Activated CD8-positive, alpha-beta memory T cell treated with anti-CD3 and anti-CD28 coated beads for 36 hours (primary cell): ENCODE results near the gene LMNA. TPM values are rescaled to one million over a fixed set of nuclear protein-coding genes. Genes with fewer than 3 reads are reported as not detected.
"Not testable (repeated sequence)": the region's sequence is repeated elsewhere in the genome, so short reads cannot be mapped to it uniquely, and the experiment has no call there.

ENCODE experiments used
- CTCF ChIA-PET: fragments of 350-600 bp; sonication (Branson Sonifier 250); formaldehyde crosslinking; loops from one replicate; lab custom pipeline; 2021; ENCODE audit warnings: antibody characterized with exemption; lab: Charles Lee
- POLR2A ChIA-PET: fragments of 350-600 bp; sonication (Branson Sonifier 250); formaldehyde crosslinking; loops from one replicate; lab custom pipeline; 2021; ENCODE audit warnings: antibody characterized with exemption; lab: Charles Lee
- total RNA-seq, 2 experiments: library from RNA; stranded (reverse); gene quantifications; one replicate each; pipeline ENCODE4 v1.2.3, GENCODE V29; 2021

The LMNA gene
- total RNA-seq, 2 experiments from 2014 or later = 95.3 to 95.9 TPM

DNA sequence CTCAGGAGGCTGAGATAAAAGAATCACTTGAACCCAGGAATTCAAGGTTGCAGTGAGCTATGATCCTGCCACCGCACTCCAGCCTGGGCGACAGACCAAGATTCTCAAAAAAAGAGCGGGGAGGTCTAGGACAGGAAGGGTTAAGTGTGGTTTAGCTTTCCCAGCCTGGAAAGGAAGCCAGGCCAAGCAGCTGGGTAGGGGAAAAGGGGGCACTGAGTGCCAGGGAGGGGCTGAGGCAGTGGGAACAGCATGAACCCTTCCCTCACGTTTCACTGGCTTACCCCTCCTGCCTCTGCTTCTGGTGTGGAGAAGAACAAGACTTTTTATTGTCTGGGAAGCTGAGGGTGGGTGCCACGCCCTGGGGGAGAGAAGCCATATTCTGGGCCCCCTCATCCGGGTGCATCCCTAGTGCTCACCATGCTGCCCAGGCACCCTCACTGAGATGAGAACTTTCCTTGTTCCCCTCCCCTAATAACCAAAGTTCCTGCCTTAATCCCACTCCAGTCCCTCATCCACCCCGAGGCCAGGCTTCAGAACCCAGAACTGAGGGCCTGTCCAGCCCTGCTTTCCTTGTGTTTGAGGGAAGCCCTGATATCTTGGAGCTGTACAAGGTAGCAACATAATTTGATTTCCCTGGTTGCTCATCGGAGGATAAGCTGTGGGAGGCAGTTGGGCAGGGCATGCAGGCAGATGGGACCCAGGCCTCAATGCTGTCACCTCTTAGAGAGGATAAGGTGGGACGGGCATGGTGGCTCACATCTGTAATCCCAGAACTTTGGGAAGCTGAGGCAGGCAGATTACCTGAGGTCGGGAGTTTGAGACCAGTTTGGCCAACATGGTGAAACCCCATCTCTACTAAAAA lies 2.0 kb upstream of the LMNA start:
- ChIA-PET CTCF (interaction anchor here (0.7 to 5.2 kb wide), 5 partner anchors 8 to 18 kb away, joined by 3 to 47 read pairs (median 5); no protein-coding TSS in a partner anchor), POLR2A (no interaction called here)

DNA sequence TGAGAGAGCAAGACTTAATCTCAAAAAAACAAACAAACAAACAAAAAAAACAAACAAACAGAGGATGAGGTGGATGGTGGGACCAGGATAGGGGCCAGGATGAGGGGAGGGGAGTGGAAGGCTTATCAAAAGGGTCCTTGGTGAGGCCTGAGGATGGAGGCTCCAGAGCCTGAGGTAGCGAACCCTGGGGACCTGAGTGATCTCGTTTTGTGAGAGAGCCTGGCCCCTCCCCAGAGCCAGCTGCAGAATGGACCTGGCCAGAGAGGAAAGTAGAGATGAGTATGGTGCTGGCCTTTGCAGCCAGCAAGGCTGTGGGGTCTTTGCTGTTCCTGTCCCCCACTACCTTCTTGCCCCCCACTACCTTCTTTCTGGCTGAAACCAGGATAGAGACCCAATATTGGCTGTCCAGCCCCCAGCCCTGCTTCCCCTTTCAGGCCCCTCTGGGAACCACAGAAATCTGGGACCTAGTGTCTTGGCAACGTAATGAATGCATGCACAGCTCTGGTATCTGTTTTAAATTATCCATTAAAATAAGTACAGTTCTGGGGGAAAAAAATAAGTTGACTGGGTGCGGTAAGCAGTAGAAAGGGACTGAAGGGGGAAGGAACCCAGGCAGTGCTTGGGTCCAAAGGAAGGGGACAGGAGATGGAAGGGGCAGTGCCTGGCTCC lies 1.1 kb upstream of the LMNA start:
- POLR2A ChIA-PET = interaction anchor here (0.6 to 2.4 kb wide), 2 partner anchors 14 to 16 kb away, joined by 5 to 24 read pairs; no protein-coding TSS in a partner anchor
- CTCF ChIA-PET = interaction anchor here (0.8 to 5.2 kb wide), 11 partner anchors 7 to 112 kb away, joined by 3 to 47 read pairs (median 5); no protein-coding TSS in a partner anchor

DNA sequence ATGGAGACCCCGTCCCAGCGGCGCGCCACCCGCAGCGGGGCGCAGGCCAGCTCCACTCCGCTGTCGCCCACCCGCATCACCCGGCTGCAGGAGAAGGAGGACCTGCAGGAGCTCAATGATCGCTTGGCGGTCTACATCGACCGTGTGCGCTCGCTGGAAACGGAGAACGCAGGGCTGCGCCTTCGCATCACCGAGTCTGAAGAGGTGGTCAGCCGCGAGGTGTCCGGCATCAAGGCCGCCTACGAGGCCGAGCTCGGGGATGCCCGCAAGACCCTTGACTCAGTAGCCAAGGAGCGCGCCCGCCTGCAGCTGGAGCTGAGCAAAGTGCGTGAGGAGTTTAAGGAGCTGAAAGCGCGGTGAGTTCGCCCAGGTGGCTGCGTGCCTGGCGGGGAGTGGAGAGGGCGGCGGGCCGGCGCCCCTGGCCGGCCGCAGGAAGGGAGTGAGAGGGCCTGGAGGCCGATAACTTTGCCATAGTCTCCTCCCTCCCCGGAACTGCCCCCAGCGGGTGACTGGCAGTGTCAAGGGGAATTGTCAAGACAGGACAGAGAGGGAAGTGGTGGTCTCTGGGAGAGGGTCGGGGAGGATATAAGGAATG lies 505 bp downstream of the LMNA start:
- POLR2A ChIA-PET = interaction anchor here (0.6 to 2.6 kb wide), 10 partner anchors 8 to 110 kb away, joined by 3 to 24 read pairs (median 5); no protein-coding TSS in a partner anchor
- CTCF ChIA-PET = interaction anchor here (1.3 to 5.2 kb wide), 7 partner anchors 8 to 110 kb away, joined by 4 to 47 read pairs (median 7); no protein-coding TSS in a partner anchor

DNA sequence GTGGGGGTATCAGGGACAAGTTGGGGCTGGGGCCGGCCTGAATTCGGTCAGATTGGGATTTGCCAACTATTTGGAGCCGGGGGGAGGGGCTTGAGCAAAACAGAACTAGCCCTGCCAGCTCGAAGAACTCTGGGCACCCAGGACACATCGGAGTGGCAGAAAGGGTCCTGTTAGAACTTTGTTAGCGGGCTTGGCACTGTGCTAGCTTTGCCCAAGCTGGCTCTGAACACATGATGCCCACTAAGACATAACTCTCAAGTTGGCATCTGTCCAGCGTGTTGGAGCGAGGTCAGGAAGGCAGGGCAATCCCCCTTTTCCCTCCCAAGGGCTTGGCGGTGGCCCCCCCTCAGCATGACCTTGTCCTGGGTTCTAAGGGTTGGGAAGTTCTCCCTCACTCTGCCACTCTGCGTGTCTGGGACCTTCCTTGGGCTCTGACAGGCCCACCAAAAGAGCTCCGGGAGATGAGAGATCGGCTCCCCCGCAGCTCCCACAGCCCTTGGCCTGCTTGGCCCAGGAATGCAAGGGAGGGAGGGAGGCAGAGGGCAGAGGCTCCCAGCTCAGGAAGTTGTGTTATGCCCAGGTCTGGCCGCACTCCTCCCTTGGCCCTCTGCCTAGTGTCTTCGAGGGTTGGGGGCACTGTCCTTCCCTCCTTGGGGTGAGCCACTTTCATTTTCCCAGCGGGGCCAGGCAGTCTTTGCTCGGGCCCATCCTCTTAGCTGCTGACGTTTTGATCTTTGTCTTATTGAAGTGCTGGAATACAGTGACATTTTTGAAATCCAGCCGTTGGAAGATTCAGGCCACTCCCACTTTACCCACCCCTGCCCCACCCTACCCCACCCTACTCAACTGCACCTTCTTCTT lies 1.2 kb downstream of the LMNA start:
- CTCF ChIA-PET = interaction anchor here (2.4 to 5.2 kb wide), 5 partner anchors 9 to 19 kb away, joined by 6 to 47 read pairs (median 11); no protein-coding TSS in a partner anchor
- POLR2A ChIA-PET = interaction anchor here (0.7 to 2.6 kb wide), 9 partner anchors 8 to 166 kb away, joined by 3 to 24 read pairs (median 3); no protein-coding TSS in a partner anchor

DNA sequence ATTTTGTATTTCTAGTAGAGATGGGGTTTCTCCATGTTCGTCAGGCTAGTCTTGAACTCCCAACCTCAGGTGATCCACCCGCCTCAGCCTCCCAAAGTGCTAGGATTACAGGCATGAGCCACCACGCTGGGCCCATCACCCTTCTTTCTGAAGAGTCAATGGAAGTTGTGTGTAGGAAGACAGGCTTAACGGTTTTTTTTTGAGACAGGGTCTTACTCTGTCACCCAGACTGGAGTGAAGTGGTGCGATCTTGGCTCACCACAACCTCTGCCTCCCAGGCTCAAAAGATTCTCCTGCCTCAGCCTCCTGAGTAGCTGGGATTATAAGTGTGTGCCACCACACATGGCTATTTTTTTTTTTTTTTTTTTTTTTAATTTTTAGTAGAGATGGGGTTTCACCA lies 2.2 kb downstream of the LMNA start:
- ChIA-PET POLR2A (interaction anchor here (0.7 kb wide), 1 partner anchor 129 kb away, joined by 4 read pairs; no protein-coding TSS in a partner anchor), CTCF (interaction anchor here (0.6 to 8.2 kb wide), 4 partner anchors 12 to 479 kb away, joined by 3 to 73 read pairs (median 12); no protein-coding TSS in a partner anchor)

DNA sequence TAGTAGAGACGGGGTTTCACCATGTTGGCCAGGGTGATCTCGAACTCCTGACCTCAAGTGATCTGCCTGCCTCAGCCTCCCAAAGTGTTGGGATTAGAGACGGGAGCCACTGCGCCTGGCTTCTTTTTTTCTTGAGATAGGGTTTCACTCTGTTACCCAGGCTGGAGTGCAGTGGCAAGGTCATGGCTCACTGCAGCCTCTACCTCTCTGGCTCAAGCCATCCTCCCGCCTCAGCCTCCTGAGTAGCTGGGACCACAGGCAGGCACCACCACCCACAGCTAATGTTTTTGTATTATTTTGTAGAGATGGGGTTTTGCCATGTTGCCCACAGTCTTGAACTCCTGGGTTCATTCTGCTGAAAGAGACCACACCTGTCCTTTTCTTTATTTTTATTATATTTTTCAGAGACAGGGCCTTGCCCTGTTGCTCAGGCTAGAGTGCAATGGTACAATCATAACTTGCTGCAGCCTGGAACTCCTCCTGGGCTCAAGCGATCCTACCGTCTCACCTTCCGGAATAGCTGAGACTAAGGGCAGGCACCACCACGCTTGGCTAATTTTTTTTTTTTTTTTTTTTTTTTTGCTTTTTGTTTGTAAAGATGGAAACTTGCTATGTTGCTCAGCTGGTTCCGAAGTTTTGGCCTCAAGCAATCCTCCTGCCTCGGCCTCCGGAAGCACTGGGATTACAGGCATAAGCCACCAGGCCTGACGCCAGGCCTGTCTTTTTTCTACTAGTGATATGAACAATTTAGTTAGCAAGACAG lies 3.1 kb downstream of the LMNA start:
- ChIA-PET CTCF (interaction anchor here (0.7 to 8.2 kb wide), 4 partner anchors 12 to 27 kb away, joined by 4 to 73 read pairs (median 16); no protein-coding TSS in a partner anchor), POLR2A (interaction anchor here (0.6 to 0.7 kb wide), 2 partner anchors 107 to 128 kb away, joined by 4 to 5 read pairs; no protein-coding TSS in a partner anchor)

DNA sequence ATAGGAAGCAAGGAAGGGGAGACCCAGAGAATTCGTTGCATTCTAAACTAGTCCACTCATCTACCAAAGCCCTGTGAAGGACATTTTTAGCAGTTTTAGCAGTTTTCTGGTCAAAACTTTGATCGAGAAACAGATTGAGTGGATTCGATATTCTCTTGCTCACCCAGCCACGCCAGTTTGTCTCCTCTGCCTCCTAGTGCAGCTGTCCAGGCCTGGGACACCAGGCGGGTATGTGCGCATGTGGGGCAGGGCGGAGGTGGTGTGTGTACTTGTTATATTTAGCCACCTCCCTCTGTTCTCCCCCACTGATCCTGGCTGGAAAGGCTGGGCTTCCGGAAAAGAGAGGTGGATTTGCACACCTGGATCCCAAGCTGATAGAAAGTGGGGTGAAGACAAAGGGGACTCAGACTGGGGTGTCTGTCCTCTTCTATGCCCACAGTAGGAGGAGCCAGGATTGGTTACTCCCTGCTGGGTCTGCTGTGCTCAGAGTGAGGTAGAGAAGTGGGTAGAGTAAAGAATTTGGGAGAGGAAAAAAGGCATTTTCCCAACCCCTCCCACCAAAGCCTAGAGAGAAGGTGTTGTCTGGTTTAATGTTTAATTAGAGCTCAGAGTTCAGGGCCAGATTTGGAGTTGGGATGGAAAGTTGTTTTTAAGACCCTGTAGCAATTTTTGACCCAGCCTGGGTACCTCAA lies 3.8 kb downstream of the LMNA start:
- ChIA-PET POLR2A (interaction anchor here (0.9 to 1.1 kb wide), 2 partner anchors 11 to 22 kb away, joined by 6 read pairs; no protein-coding TSS in a partner anchor), CTCF (interaction anchor here (0.6 to 8.2 kb wide), 4 partner anchors 9 to 27 kb away, joined by 3 to 73 read pairs (median 16); no protein-coding TSS in a partner anchor)

DNA sequence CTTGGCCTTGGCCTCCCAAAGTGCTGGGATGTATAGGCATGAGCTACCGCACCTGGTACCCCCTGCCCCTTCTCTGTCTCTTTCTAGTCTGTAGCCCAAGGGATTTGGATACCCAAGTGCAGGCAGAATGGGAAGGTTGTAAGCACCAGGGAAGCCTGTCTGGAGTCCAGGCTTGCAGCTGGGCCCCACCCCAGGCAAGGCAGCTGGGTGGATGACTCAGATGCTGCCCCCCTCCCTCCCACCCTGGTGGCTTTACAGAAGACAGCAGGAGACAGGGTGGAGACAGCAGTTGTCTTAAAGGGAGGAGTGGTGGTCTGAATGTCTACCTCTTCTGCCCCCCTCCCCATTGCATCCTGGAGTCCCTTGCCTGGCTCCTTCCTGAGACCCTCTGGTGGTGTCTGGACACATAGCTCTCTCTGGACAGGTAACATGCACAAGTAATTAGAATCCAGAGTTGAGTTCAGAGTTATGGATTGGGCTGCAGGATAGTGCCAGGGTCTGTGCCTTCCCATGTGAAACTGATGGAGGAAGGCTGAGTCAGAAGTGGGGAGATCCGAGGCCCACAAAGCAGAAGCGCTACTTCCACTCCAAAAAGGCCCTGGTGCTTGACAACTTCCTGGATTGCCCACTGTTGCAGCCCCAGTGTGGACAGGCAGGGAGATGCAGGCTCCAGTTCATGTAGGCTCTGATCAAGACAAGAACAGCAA lies 5.1 kb downstream of the LMNA start:
- ChIA-PET CTCF (interaction anchor here (0.6 to 8.2 kb wide), 4 partner anchors 18 to 112 kb away, joined by 5 to 73 read pairs (median 8); no protein-coding TSS in a partner anchor), POLR2A (interaction anchor here (1.1 kb wide), 1 partner anchor 12 kb away, joined by 6 read pairs; no protein-coding TSS in a partner anchor)

DNA sequence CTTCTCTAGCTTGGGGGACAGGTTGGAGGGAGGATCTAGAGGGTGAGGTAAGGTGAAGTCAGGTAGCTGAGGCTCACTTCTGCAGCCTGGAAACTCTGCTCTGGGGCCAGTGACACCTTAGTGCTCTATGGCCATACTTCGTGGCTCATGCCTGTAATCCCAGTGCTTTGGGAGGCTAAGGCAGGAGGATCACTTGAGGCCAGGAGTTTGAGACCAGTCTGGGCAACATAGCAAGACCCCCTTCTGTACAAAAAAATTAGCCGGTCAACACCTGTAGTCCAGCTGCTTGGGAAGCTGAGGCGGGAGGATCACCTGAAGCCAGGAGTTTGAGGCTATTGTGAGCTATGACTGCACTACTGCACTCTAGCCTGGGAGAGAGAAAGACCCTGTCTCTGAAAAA lies 5.8 kb downstream of the LMNA start:
- POLR2A ChIA-PET = no interaction called here
- CTCF ChIA-PET = interaction anchor here (0.6 to 8.2 kb wide), 6 partner anchors 8 to 113 kb away, joined by 3 to 73 read pairs (median 5); no protein-coding TSS in a partner anchor

DNA sequence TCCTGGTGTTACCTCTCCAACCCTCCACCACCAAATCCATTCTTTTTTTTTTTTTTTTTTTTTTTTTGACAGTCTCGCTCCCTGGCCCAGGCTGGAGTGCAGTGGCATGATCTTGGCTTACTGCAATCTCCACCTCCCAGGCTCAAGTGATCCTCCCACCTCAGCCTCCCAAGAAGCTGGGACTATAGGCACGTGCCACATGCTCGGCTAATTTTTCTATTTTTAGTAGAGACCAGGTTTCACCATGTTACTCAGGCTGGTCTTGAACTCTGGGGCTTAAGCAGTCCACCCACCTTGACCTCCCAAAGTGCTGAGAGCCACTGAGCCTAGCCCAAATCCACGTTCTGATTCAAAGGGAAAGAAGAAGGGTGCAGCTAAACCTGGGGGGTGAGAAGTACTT lies 6.5 kb downstream of the LMNA start:
- POLR2A ChIA-PET = not testable (repeated sequence)
- CTCF ChIA-PET = interaction anchor here (0.9 to 8.2 kb wide), 4 partner anchors 9 to 49 kb away, joined by 3 to 73 read pairs (median 5); no protein-coding TSS in a partner anchor

DNA sequence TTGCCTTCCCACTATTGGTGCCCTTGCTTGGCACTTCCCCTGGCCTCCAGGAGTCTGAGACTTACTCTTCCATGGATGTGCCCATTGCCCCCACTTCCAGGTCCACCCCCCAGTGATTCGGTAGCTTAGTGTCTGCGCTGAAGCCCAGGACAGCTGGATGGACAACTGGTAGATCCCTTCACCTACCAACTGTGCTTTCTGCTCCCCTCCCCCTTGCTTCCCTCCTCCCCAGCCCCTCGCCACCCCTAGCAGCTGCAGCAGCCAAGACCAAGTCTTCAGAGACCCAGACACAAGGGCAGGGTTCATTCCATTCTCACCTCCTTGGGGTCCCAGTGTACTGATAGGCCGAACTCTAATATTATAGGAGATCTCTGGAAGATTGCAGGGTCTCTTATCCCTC lies 6.9 kb downstream of the LMNA start:
- CTCF ChIA-PET = interaction anchor here (8.2 kb wide), 1 partner anchor 26 kb away, joined by 73 read pairs; no protein-coding TSS in a partner anchor
- POLR2A ChIA-PET = no interaction called here

DNA sequence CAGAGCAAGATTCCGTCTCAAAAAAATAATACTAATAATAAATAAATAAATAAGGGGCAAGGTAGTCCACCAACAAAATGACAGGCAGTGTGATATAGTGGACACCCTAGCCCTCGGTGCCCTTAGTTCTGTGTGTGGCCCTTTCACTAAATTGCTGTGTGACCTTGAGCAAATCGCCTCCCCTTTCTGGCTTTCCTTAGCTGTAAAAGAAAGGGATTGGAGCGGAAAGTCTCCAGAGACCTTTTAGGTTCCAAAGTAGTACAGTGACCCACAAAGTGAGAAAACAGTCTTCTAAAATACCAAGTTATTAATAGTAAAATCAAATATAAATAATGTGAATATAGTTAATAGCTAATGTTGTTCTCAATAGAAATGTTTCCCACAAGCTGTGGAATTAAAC lies 7.6 kb downstream of the LMNA start:
- ChIA-PET POLR2A (interaction anchor here (0.6 kb wide), 1 partner anchor 34 kb away, joined by 3 read pairs; no protein-coding TSS in a partner anchor), CTCF (interaction anchor here (8.2 kb wide), 1 partner anchor 27 kb away, joined by 73 read pairs; no protein-coding TSS in a partner anchor)

DNA sequence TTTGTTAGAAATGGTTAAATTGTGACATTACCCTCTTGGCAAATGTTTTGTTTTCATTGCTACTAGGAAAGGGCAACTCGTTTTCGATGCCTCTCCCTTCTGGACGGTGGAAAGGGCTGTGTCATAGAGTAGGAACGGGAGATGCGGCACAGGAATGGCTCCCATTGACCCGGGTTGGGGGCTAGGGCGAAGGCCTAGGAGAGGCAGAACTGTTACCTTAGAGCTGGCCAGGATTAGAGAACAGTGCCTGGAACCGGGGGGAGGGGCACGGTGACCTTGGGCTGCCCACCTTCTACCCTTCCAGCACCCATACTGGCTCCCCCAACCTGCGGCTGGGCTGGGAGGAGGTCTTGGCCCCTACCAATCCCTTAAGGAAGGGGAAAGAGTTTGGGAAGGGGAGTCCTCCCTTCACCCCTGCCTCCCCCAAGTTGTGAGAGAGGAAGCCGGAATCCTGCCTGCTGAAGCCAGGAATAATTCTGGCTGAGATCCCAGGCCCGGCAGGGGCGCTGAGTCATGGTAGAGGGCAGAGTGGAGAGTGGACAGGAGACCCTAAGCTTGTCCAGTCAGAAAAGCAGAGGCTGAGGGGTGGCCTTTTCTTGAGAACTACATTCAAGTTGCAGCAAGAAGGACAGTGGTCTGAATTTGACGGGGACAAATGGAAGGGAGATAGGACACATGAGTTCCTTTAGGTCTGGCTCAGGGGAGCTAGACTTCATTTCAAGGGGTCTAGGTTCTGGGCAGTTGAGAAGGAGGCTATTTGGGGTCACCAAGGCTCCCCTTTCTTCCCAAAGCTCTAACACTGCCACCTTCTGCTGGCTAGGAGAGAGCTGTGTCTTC lies 8.2 kb downstream of the LMNA start:
- POLR2A ChIA-PET = interaction anchor here (0.5 to 1.5 kb wide), 5 partner anchors 8 to 177 kb away, joined by 3 to 6 read pairs (median 3); partner anchors contain the start of gene LMNA
- CTCF ChIA-PET = interaction anchor here (1.0 to 8.2 kb wide), 3 partner anchors 9 to 27 kb away, joined by 4 to 73 read pairs (median 5); no protein-coding TSS in a partner anchor
